NK-92 (cell line): ENCODE measurements around the gene NEDD8.
"Not testable (repeated sequence)": the region's sequence is repeated elsewhere in the genome, so short reads cannot be mapped to it uniquely, and the experiment has no call there.

Experiments used
- DNase-seq: peaks from one replicate; lab custom pipeline; 2025; ENCODE audit not compliant: unreplicated experiment; lab: John Stamatoyannopoulos, UW

Gene NEDD8

DNA sequence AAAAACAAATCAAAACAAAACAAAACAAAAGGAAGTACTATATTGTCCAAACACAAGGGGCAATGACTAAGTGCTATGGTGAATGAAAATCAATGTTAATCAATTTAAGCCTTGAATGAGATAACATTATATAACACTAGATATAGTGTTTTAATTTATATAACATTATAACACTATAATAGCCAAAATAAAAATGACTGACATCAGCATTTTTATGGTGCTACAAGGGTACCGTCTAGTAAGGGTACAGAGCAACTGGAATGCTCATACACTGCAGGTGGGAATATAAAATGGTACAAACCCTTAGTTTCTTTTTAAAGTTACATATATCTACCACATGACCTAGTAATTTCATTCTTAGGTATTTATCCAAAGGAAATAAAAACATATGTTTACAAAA is 5.7 kb downstream of the NEDD8 start:
- DNase-seq = no peak

DNA sequence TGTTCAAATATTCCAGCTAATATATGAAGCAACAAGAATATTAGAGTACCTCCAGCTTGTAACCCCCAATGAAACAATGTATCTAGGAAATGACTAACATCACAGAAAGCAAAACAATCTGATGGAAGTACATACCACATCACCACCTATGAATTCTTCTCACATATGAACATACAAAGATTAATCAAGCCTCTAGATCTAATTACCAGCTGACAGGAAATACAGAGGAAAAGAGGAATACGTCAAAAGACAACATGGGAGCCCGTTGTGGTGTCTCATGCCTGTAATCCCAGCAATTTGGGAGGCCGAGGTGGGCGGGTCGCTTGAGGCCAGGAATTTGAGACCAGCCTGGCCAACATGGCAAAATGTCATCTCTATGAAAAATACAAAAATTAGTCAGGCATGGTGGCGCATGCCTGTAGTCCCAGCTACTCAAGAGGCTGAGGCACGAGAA is 7.5 kb downstream of the NEDD8 start:
- DNase-seq = no peak

DNA sequence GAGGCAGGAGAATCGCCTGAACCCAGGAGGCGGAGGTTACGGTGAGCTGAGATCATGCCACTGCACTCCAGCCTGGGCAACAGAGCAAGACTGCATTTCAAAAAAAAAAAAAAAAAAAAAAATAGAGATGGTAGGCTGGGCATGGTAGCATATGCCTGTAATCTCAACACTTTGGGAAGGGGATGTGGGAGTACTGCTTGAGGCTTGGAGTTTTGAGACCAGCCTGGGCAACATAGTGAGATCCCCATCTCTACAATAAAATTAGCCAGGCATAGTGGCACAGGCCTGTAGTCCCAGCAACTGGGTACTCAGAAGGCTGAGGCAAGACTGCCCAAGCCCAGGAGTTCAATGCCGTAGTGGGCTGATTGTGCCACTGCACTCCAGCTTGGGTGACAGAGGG is 9.2 kb downstream of the NEDD8 start:
- DNase-seq = not testable (repeated sequence)

DNA sequence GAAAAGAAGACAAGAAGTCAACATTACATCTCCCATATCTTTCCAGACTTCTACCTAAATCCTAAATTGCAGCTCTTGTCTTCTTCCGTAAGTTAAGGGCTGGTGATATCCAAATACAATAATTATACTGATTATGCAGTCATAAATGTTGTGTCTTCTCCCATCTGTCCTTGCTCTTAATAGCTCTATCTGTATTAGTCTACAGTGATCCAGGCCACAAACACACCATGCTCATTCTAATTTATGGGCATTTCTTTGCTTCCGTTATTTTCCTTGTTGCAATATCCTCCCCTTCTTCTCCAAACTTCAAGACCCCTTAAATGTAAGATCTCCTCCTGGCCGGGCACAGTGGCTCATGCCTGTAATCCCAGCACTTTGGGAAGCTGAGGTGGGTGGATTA is 12.6 kb downstream of the NEDD8 start:
- DNase-seq = no peak

DNA sequence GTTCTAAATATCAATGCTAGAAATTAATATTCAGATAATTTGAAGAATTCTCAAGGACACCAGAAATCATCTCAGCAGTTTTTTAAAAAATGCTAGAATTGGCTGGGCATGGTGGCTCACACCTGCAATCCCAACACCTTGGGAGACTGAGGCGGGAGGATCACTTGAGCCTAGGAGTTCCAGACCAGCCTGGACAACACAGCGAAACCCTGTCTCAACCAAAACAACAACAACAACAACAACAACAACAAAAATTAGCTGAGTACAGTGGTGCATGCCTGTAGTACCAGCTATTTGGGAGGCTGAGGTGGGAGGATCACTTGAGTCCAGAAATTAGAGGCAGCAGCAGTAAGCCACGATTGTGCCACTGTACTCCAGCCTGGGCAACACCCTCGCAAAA is 13.1 kb downstream of the NEDD8 start:
- DNase-seq = no peak

DNA sequence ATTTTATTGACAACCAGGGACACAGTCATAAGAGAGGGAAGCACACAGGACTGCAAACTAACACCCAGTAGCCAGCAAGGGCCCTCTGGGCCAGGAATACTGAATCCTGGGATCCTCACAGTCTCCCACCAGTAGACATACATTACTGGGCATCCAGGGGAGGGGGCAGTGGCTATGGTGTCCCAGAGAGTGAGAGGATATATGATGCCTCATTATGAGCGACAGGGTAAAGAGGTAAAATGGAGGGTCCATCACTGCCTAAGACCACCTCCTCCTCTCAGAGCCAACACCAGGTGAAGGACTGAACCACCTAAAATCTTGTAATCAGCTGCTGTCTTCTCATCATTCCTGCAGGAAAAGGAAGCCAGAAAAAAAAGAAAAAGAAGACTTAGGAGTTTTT is 15.3 kb downstream of the NEDD8 start:
- not testable (repeated sequence) for DNase-seq

DNA sequence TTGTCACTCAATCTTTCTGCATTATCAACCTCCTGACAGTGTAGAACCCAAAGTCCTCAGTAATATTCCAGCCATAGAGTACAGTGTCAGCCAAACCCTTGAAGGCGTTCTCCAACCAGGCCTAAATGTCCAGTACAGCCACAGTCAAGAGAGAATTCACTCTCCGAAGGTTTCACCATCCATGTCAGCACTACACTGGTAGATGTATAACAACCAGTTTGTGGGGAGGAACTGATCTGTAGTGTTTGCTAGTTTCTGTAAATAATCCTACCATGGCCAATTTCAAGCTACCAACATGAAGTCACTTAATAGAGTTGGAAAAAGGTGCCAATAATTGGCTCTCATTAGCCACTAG is 15.8 kb downstream of the NEDD8 start:
- no peak for DNase-seq

DNA sequence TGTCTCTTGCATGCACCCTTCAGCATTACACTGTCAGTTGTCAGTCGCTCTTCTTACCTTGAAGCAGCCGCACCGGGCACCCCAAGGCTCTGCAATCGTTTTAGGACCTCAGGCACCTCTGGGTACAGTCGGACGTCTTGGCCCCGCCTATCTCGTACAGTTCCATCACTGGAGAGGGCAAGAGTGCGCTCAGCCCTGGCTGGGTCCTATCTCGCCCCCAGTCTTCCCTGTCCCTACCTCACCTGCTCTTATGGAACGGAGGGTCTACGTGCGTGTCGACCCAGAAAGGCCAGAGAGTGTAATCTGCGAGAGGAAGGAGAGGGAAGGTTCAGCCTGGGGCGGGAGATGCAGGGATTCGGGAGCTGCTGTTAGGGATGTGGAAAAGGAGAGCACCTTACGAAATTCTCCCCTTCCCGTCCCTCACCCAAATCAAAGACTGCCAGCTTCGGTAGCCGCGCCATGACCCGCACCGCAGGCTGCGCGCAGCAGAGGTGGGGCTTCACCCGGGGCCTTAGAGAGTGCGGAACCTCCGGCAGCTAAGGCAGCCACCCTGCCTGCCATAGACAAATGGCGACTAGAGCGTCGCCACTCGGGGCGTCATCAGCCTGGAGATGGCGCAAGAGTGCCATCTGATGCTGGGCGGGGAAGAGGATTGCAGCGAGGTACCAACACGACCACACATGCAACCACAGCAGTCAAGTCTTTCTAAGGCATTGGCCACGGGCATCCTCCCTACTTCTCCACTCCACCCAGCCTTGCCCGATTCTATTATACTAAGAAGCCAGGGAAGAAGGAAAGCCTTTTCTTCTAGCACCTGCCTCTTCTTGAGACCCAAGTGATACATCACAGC is 16.4 kb downstream of the NEDD8 start, which contains the start of gene MDP1:
MDP1 (minus strand) TSS at position 572 of the 850 bp plus-strand sequence; CDS start at position 461, 111 bp downstream.
- no peak for DNase-seq

DNA sequence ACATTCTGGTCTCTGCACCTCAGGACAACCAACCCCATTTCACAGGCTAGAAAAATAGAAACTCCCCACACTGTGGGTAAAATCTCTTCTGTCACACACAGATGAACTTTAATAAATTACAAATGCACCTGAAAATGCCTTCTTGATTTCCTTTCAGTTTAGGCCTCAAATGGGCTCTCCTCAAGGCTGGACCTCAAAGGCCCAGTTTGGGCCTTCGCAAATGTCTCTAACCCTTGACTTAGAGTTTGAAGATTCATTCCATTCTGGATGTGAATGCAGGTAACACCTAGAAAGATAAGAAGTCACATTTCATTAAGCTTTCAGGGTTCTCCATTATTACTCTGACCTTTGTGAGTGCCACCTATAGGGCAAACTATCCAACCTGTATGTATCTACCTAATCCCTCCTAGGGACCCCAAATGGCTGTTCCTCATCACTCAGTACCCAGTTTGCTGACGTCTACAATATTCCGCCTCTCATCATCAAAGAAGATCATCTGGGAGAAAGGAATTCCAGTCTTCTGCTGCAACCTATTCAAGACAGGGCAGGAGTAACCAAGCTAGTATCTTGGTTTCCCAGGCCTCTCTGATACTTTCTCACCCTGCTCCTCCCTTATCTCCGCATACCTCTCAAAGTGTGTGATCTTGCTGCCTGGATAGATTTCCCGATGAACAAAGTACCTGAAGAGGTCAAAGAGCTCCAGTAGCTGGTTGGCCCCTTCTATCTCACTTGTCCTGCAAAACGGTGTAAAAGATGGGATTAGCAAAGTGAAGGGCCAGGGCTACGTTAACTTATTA is 18.1 kb downstream of the NEDD8 start:
- no peak for DNase-seq

DNA sequence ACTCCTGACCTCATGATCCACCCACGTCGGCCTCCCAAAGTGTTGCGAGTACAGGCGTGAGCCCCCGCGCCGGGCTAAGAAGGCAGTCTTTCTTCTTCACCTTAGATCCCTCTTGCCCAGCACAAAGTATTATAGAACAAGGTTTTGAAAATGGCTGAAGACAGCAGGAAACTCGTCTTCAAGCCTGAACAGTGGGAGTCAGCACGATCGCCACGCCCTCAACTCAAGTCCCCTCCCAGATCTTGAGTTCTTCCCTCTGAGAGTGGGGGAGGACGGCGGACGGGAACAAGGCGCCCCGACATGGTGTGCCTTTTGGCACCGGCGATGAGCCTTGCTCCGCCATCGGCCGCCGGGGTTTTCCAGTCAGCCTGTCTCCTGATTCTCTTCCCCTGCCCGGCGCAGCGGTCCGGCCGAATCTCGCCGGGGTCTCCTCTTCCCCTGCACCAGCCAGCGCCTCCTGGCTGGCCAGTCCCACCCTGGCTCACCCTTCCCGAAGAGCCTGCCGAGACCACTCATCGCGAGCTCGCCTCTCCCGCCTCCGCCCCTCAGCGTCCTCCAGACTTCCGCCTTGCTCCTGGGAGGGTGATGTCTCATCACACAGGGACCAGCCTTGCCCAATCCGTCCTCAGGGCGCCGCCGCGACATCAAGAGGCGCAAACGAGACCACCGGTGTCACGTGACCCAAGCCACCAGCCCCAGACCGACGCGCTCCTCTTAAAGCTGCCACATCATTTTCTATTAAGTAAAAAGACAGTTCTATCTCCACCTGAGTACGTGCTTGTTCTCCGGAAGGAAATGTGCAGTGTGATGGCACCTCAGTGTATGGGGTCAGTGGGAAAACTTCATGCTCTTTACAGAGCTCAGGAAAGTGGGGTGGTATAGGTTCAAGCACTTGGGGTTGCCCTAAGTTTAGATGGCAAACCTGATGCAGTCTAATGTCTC is 19.0 kb downstream of the NEDD8 start, which contains the start of gene CHMP4A:
CHMP4A (minus strand) TSS at position 565 of the 942 bp plus-strand sequence; CDS start at position 516, 49 bp downstream.
- DNase-seq = peak; percentile 82

DNA sequence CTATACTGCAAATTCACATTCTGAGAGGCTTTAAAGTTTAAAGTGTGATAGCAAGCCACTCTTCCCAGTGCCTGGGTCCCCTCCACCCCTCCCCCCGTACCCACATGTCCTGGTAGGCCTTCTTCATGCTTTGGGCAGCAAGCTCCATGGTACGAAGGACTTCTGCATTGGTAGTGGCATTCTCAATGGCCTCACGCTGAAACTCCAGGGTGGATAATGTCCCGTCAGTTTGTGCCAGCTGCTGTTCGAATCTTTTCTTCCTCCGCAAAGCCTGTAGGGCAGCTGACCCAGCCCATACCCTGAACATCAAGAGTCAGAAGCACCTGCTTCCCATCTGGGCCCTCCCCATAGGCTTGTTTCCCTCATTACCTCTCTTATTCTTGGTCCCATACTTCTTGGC is 20.9 kb downstream of the NEDD8 start:
- no peak for DNase-seq

DNA sequence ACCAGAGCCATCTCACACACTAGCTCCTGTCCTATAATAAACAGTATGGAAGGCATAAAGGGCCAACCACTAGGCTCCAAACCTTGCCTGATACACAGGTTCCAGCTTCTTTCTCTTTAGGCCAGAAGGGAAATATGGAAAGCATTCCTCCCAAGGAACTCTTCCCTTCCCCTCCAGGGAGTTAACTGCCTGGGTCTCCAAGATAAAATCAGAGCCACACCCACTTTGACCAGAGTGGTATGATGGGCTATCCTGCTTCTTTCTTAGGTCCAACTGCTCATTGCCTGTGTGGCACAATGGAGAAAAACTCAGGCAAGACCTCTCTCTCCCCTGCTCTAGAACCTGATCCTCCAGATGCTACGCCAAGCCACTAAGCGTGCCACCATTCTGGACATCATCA is 24.5 kb downstream of the NEDD8 start:
- no peak for DNase-seq

DNA sequence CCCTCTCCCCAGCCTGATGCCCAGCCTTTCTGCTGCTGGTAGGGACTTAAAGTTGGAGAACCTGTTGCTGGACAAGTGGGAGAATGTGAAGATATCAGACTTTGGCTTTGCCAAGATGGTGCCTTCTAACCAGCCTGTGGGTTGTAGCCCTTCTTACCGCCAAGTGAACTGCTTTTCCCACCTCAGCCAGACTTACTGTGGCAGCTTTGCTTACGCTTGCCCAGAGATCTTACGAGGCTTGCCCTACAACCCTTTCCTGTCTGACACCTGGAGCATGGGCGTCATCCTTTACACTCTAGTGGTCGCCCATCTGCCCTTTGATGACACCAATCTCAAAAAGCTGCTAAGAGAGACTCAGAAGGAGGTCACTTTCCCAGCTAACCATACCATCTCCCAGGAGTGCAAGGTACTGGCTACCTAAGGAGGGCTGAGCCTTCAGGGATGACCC is 25.0 kb downstream of the NEDD8 start:
- no peak for DNase-seq

DNA sequence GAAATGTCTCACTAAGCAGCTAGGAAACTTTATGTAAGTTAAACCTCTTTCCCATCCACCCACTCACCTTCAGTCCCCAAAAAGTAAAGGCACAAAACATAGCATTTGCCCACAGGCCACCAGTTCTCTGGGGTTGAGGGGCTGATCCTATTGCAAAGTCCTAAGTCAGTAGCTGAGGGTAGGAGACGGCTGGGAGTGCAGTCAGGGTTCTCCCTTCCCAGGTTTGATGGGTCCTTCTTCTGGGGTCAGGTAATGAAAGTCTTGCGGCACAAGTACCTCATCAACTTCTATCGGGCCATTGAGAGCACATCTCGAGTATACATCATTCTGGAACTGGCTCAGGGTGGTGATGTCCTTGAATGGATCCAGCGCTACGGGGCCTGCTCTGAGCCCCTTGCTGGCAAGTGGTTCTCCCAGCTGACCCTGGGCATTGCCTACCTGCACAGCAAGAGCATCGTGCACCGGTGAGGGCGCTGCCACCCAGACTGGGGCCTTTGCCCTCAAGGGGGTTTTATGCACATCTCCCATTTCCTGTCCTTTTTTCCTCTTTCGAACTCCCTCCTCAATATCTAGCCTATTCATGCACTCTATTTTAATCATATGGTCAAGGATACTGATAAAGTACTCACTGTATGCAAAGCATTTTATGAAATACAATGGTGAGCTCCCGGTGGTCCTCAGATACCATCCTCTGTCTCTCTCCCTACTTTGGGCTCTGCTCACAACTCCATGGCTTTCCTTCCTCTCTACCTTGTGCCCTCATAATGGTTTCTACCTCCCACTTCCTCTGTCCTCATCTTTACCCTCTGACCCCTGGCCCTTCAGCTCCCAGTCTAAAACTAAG is 25.7 kb downstream of the NEDD8 start:
- DNase-seq = no peak

DNA sequence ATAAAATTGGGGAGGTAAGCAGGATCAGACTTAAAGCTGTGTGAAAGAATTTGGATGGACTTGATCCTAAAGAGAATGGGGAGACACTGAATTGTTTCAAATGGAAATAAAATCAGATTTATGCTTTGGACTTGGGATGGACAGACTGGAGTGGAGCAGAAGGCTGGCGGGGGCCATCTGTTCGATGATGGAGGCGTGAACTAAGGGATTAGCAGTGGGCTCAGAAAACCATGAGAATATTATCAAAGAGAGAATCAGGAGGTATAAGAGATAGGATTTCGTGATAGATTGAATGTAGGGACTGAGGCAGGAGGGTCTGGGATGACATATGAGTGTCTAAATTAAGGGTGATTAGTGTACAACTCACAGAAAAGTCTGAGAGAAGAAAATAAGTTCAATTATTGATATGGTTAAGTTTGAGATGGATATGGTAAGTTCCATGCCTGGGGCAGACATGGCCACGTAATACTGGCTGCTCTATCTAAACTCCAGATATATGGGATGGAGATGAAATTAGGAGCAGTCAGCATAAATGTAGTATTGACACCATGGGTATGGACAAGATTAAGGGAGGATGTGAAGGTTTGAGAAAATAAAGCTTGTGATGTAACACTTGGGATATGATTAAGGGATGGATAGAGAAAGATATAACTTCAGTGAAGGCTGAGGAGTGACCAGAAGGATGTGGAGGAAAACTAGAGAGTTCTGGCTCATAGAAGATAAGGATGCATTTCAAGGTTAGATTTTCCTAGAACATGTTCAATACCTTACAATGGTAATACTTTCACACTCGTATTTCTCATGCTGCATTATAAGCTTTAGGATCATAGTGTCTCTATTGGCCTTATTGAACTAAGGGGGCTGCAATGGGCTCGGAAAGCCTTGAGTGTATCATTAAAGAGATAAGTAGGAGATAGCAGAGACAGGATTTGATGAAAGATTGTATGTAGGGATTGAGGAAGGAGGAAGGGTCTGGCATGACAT is 27.7 kb downstream of the NEDD8 start:
- no peak for DNase-seq

DNA sequence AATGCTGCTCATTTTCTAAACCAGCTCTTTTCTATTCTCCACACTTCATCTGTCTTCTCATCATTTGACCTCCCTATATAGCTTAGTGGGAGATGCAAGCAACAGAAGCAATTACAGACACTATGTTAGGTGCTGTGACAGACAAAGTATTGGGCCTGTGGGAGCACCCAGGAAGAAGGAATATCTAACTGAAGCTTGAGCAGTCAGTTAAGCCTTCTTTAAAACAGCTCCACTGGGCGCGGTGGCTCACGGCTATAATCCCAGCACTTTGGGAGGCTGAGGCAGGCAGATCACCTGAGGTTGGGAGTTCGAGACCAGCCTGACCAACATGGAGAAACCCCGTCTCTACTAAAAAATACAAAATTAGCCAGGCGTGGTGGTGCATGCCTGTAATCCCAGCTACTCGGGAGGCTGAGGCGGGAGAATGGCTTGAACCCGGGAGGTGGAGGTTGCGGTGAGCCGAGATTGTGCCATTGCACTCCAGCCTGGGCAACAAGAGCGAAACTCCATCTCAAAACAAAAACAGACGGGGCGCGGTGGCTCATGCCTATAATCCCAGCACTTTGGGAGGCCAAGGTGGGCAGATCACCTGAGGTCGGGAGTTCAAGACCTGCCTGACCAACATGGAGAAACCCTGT is 28.8 kb downstream of the NEDD8 start:
- not testable (repeated sequence) for DNase-seq

DNA sequence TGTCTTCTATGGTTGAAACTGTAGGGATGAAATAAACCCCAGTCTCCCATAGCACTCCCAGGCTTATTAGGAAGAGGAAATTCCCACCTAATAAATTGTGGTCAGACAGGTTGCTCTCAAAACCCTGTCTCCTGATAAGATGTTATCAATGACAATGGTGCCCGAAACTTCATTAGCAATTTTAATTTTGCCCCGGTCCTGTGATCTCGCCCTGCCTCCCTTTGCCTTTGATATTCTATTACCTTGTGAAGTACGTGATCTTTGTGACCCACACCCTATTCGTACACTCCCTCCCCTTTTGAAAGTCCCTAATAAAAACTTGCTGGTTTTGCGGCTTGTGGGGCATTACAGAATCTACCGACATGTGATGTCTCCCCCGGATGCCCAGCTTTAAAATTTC is 29.6 kb downstream of the NEDD8 start:
- DNase-seq = not testable (repeated sequence)

DNA sequence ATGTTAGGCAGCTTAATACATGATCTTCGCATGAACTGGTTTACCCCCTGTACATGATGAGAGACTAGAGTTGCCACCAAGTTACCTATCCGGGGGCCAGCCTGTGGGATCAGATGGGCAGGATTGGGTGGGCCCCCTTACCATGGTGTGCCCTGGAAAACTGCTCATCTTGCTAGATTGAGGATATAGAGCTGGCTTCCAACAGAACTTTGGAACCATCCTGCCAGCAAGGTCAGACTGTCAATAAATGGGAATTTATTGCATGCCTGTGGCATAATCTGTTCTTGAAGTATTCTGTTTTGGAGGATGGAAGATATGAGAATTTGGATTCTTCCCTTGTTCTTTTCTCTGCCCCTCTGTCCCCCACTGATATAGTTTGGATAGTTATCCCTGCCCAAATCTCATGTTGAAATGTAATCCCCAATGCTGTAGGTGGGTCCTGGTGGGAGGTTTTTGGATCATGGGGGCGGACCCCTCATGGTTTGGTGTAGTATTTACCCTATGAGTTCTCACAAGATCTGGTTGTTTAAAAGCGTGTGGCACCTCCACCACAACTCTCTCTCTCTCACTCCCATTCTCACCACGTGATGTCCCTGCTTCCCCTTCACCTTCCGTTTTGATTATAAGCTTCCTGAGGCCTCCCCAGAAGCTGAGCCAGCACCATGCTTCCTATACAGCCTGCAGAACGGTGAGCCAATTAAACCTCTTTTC is 33.2 kb downstream of the NEDD8 start:
- no peak for DNase-seq
